Stimulated activated CD8-positive, alpha-beta memory T cell treated with anti-CD3 and anti-CD28 coated beads, Interleukin-7, amount 100 ng/mL, for 48 hours (primary cell): ENCODE data around the gene ACHE.
"Not testable (repeated sequence)": the region's sequence is repeated elsewhere in the genome, so short reads cannot be mapped to it uniquely, and the experiment has no call there.

Experiments used
- DNase-seq, 2 donors: peaks; one replicate each; pipeline ENCODE4 v3.0.0-alpha.2; 2020; ENCODE audit warnings: low read depth in 1 of 2; ENCODE audit errors: extremely low read depth in 1 of 2

The ACHE gene

GRCh38 chr7:100895701-100895955 lies at the start of gene ACHE:
ACHE (minus strand) TSS chr7:100895888; CDS start chr7:100894232, 1,656 bp downstream.
- DNase-seq, result no peak

- DNase-seq, result no peak
These were observed 48.5 kb upstream of the ACHE start for GRCh38 chr7:100944138-100944537.

GRCh38 chr7:100943693-100944092 lies 48.0 kb upstream of the ACHE start:
- DNase-seq, result no peak

GRCh38 chr7:100942045-100942774 lies 46.5 kb upstream of the ACHE start:
- no peak for DNase-seq

- not testable (repeated sequence) for DNase-seq
These were observed 40.5 kb upstream of the ACHE start for GRCh38 chr7:100936167-100936566.

- DNase-seq, result not testable (repeated sequence)
These were observed 39.7 kb upstream of the ACHE start for GRCh38 chr7:100935381-100935780.

- no peak for DNase-seq
These were observed 38.0 kb upstream of the ACHE start for GRCh38 chr7:100933734-100934133.

- no peak for DNase-seq
These were observed 34.1 kb upstream of the ACHE start for GRCh38 chr7:100929808-100930174.

GRCh38 chr7:100923616-100924015 lies 27.9 kb upstream of the ACHE start:
- DNase-seq, result not testable (repeated sequence)

GRCh38 chr7:100921039-100921438 lies 25.4 kb upstream of the ACHE start:
- DNase-seq, result no peak

- not testable (repeated sequence) for DNase-seq
These were observed 24.2 kb upstream of the ACHE start for GRCh38 chr7:100919779-100920437.

GRCh38 chr7:100919335-100919734 lies 23.6 kb upstream of the ACHE start:
- not testable (repeated sequence) for DNase-seq

GRCh38 chr7:100914879-100915447 lies 19.3 kb upstream of the ACHE start:
- no peak for DNase-seq

GRCh38 chr7:100914208-100914878 lies 18.7 kb upstream of the ACHE start:
- no peak for DNase-seq

GRCh38 chr7:100911484-100911883 lies 15.8 kb upstream of the ACHE start:
- DNase-seq, result no peak

- DNase-seq, result not testable (repeated sequence)
These were observed 14.8 kb upstream of the ACHE start for GRCh38 chr7:100910443-100910842.

- no peak for DNase-seq
These were observed 12.8 kb upstream of the ACHE start for GRCh38 chr7:100908512-100908911.

- DNase-seq, result no peak
These were observed 7.0 kb upstream of the ACHE start for GRCh38 chr7:100902638-100903037.

GRCh38 chr7:100901921-100902332 lies 6.2 kb upstream of the ACHE start:
- no peak for DNase-seq

- DNase-seq, result no peak
These were observed 5.3 kb upstream of the ACHE start for GRCh38 chr7:100900978-100901377.

GRCh38 chr7:100899432-100899831 lies 3.7 kb upstream of the ACHE start:
- DNase-seq, result no peak
